Fibroblast of pulmonary artery (primary cell): Measurements from ENCODE around the gene GMCL2.

ENCODE experiments used
- DNase-seq: peaks from one replicate; pipeline ENCODE4 v3.0.0-alpha.2; 2010; ENCODE audit warnings: low read depth
- H3K4me3 ChIP-seq: replicated peaks from 2 replicates; pipeline ENCODE4 v1.5.1; 2011; ENCODE audit warnings: low read depth, mild to moderate bottlenecking, control low read depth, low read length, moderate library complexity
- CTCF ChIP-seq: IDR thresholded peaks from 2 replicates; pipeline ENCODE4 v1.5.1; 2011; ENCODE audit warnings: mild to moderate bottlenecking, control low read depth, low read length, inconsistent platforms; ENCODE audit errors: missing control alignments

Gene GMCL2

GRCh38 chr5:178205749-178206047 lies 18.5 kb upstream of the GMCL2 start:
- TF ChIP-seq CTCF: no peak
- peak overlapping the region; percentile 80 for H3K4me3 ChIP-seq
- no peak for DNase-seq

DNA sequence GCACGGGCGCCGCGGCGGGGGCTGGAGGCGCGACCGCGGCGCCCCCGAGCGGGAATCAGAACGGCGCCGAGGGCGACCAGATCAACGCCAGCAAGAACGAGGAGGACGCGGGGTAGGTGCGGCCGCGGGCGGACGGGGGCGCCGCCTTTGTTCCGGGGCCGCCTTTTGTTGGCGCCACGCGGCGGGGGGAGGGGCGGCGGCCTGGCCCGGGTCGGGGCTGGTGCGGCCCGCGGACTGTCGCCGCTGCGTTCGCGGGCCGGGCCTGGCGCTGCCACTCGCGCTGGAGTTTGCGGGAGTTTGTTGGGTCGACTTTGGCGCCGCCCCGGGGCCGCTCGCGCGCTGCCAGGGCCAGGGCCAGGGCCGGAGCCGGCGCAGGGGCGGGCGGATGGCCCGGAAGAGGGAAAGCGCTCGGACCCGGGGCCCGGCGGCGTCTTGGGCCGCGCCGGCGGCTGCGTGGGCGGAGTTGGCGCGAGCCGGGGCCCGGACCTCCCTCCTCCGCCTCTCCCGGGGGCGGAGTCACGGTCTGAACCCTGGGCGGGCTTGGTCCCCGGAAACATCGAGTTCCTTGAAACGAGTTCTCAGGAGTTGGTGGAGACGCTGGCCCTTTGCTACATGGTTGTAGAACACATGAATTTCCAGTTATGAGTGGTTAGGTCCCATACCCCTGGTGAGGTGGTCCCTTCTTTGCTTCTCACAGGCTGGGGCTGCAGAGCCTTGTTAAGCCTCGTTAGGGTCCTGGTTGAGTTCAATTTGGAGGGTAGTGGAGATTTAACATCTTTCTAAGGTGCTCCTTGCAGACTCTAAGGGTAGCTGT lies 18.0 kb upstream of the GMCL2 start:
- H3K4me3 ChIP-seq: peak overlapping the region; percentile 80
- no peak for TF ChIP-seq CTCF
- peak; percentile 76 for DNase-seq

DNA sequence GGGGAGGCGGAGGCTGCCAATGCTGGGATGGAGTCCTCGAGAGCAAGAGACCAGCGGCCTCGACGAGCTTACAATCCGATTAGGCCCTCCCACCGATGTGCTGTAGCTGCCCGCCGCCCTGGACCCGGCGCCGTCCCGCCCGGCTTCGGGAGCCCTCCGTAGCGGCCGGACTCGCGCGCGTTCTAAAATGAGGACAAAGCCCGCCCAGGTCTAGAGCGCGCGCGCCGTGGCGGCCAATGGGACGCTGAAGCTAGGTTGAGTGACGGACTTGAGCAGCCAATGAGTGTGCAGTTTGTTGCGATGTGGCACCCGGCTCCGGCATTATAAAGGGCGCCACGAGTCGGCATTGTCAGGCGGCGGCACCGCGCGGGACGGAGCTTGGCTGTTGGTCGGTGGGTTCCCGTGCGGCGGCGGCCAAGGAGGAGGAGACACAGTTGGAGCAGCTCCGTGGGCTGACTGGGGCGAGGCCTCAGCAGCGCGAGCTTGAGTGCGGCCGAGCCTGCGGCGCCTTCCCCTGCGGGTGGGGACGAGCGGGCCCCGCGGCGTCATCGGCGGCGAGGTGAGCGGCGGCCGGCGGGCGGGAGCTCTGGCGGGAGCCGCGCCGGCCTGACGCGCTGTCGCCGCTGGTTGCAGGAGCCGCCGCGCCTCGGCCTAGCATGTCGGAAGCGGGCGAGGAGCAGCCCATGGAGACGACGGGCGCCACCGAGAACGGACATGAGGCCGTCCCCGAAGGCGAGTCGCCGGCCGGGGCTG lies 17.2 kb upstream of the GMCL2 start, which contains the start of gene HNRNPAB:
HNRNPAB (plus strand) TSS at position 352 of the 753 bp plus-strand sequence; CDS start at position 657, 305 bp downstream.
- TF ChIP-seq CTCF: no peak
- peak; percentile 98 for DNase-seq
- peak within 1 kb of the TSS; percentile 80 for H3K4me3 ChIP-seq

GRCh38 chr5:178203670-178204181 lies 16.6 kb upstream of the GMCL2 start:
- no peak for TF ChIP-seq CTCF
- peak overlapping the region; percentile 80 for H3K4me3 ChIP-seq
- DNase-seq: no peak

DNA sequence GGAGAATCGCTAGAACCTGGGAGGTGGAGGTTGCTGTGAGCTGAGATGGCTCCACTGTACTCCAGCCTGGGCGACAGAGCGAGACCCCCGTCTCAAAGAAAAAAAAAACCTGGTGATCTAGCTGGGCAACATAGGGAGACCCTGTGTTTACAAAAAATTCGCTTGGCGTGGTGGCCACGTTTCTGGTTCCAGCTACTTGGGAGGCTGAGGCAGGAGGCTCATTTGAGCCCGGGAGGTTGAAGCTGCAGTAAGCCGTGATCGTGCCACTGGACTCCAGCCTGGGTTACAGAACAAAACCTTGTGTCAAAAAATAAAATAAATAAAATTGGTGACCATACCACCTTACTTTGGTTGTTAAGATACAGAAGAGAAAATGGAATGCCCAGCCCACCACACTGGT lies 15.4 kb upstream of the GMCL2 start:
- TF ChIP-seq CTCF: no peak
- no peak for DNase-seq
- H3K4me3 ChIP-seq: no peak overlapping the region

- no peak for DNase-seq
- no peak for TF ChIP-seq CTCF
- no peak overlapping the region for H3K4me3 ChIP-seq
These were observed 14.7 kb upstream of the GMCL2 start for GRCh38 chr5:178201927-178202235.
